PC-3 (cell line): ENCODE data around the gene RTN4RL1. TPM values are rescaled to one million over a fixed set of nuclear protein-coding genes. Genes with fewer than 3 reads are reported as not detected.
"Not testable (repeated sequence)": the region's sequence is repeated elsewhere in the genome, so short reads cannot be mapped to it uniquely, and the experiment has no call there.

Experiments
- ATAC-seq: fragments of 200-7000 bp; cut with Tn5 transposase; 2 replicates; pipeline ENCODE4 v1.9.1; 2020; ENCODE audit warnings: mild to moderate bottlenecking, moderate library complexity
- BruUV-seq: library from RNA; stranded (reverse); fragments of 400-500 nt; replicated peaks from 2 replicates; lab custom pipeline; 2021; lab: Mats Ljungman, UMichigan
- CTCF ChIA-PET: fragments of 300-600 bp; sonication (Branson Sonifier 250); formaldehyde crosslinking; loops from one replicate; lab custom pipeline; 2022; ENCODE audit warnings: antibody characterized with exemption; lab: Charles Lee
- POLR2A ChIA-PET: fragments of 300-600 bp; sonication (Branson Sonifier 250); formaldehyde crosslinking; loops from one replicate; lab custom pipeline; 2022; ENCODE audit warnings: antibody characterized with exemption; ENCODE audit not compliant: unreplicated experiment; lab: Charles Lee
- DNase-seq: peaks from one replicate; pipeline ENCODE4 v3.0.0-alpha.2; 2015
- H2AFZ ChIP-seq: fragments of 300-600 bp; sonication (generic); 2 replicates; pipeline ENCODE4 v1.6.0; 2016; ENCODE audit warnings: antibody characterized with exemption, low read length
- H3F3A ChIP-seq: fragments of 300-600 bp; sonication (generic); one replicate; pipeline ENCODE4 v1.6.0; 2017; ENCODE audit warnings: antibody characterized with exemption, low read length, control low read depth, mild to moderate bottlenecking; ENCODE audit not compliant: unreplicated experiment
- H3K27ac ChIP-seq: fragments of 300-600 bp; sonication (generic); 2 replicates; pipeline ENCODE4 v1.5.1; 2016; ENCODE audit warnings: mild to moderate bottlenecking, low read length
- H3K27me3 ChIP-seq: fragments of 300-600 bp; sonication (generic); 2 replicates; pipeline ENCODE4 v1.6.1; 2016; ENCODE audit warnings: low read length, mixed read lengths
- H3K36me3 ChIP-seq: fragments of 300-600 bp; sonication (generic); 2 replicates; pipeline ENCODE4 v1.6.1; 2016; ENCODE audit warnings: low read depth, mixed run types, low read length, mixed read lengths
- H3K4me1 ChIP-seq: fragments of 300-600 bp; sonication (generic); 2 replicates; pipeline ENCODE4 v1.5.1; 2016; ENCODE audit warnings: low read length; ENCODE audit not compliant: insufficient read depth
- H3K4me2 ChIP-seq: fragments of 300-600 bp; sonication (generic); 2 replicates; pipeline ENCODE4 v1.6.0; 2016; ENCODE audit warnings: low read length
- H3K4me3 ChIP-seq: fragments of 300-600 bp; sonication (generic); 2 replicates; pipeline ENCODE4 v1.5.1; 2016; ENCODE audit warnings: mild to moderate bottlenecking, low read length, mixed read lengths
- H3K79me2 ChIP-seq: fragments of 300-600 bp; sonication (generic); 2 replicates; pipeline ENCODE4 v1.6.1; 2017; ENCODE audit warnings: low read length, mixed read lengths
- H3K9ac ChIP-seq: fragments of 300-600 bp; sonication (generic); 2 replicates; pipeline ENCODE4 v1.6.0; 2016; ENCODE audit warnings: mild to moderate bottlenecking, low read length
- H3K9me2 ChIP-seq: fragments of 300-600 bp; sonication (generic); replicated peaks from 2 replicates; pipeline ENCODE4 v1.6.1; 2016; ENCODE audit warnings: mixed run types, low read length, mixed read lengths
- H3K9me3 ChIP-seq: fragments of 300-600 bp; sonication (generic); 2 replicates; pipeline ENCODE4 v1.6.1; 2016; ENCODE audit warnings: low read length, mixed read lengths
- H4K20me1 ChIP-seq: fragments of 300-600 bp; sonication (generic); 2 replicates; pipeline ENCODE4 v1.6.1; 2016; ENCODE audit warnings: low read length, mixed read lengths
- CTCF ChIP-seq: fragments of 300-600 bp; sonication (generic); conservative IDR thresholded peaks from 2 replicates; pipeline ENCODE4 v1.5.1; 2017; ENCODE audit warnings: antibody characterized with exemption, low read depth, mild to moderate bottlenecking, low read length
- EZH2 ChIP-seq: fragments of 300-600 bp; sonication (generic); IDR thresholded peaks from one replicate; pipeline ENCODE4 v1.6.1; 2017; ENCODE audit warnings: antibody characterized with exemption, mild to moderate bottlenecking, low read length; ENCODE audit not compliant: unreplicated experiment
- EZH2phosphoT487 ChIP-seq: fragments of 300-600 bp; sonication (generic); IDR thresholded peaks from 2 replicates; pipeline ENCODE4 v1.6.1; 2018; ENCODE audit warnings: mild to moderate bottlenecking, antibody characterized with exemption, low read length, borderline replicate concordance
- intact Hi-C: fragments of 100-400 bp; cut with micrococcal nuclease; formaldehyde crosslinking; loops from 2 replicates; pipeline ENCODE4 v1.9.0; 2023
- total RNA-seq: library from RNA; depleted of rRNA; stranded (reverse); fragments of >200 nt; gene quantifications from 2 replicates; pipeline ENCODE4 v1.2.3, GENCODE V29; 2014

Gene RTN4RL1
- total RNA-seq, 1 experiment from 2014 or later, result 6.9 TPM

GRCh38 chr17:2015314-2015713 lies 9.8 kb downstream of the RTN4RL1 start:
- H3K9ac ChIP-seq, result no peak overlapping the region
- intact Hi-C loops, result no loop called here
- no peaks in the 10 kb centered on the region for H3K27me3 ChIP-seq
- H3K9me2 ChIP-seq, result no peaks in the 10 kb centered on the region
- H3F3A ChIP-seq, result no peaks in the 10 kb centered on the region
- H3K27ac ChIP-seq, result no peak overlapping the region
- BruUV-seq, result no TSS peak
- H2AFZ ChIP-seq, result no peak overlapping the region
- ChIA-PET CTCF (no interaction called here), POLR2A (no interaction called here)
- H3K4me1 ChIP-seq, result peaks cover 20% of the 10 kb centered on the region
- DNase-seq (no peak), ATAC-seq (no peak)
- H4K20me1 ChIP-seq, result no peaks in the 10 kb centered on the region
- H3K4me3 ChIP-seq, result no peak overlapping the region
- H3K79me2 ChIP-seq, result peaks cover 28% of the 10 kb centered on the region
- TF ChIP-seq EZH2phosphoT487 (no peak), EZH2 (no peak), CTCF (no peak)
- H3K36me3 ChIP-seq, result no peaks in the 10 kb centered on the region
- H3K9me3 ChIP-seq, result no peaks in the 10 kb centered on the region
- no peak overlapping the region for H3K4me2 ChIP-seq

- no peaks in the 10 kb centered on the region for H3K9me2 ChIP-seq
- H3K9ac ChIP-seq, result no peak overlapping the region
- no peak overlapping the region for H3K4me3 ChIP-seq
- no TSS peak for BruUV-seq
- H3K4me1 ChIP-seq, result peaks cover 21% of the 10 kb centered on the region
- ATAC-seq, result no peak
- DNase-seq, result no peak
- POLR2A ChIA-PET, result no interaction called here
- intact Hi-C loops, result no loop called here
- H3K9me3 ChIP-seq, result no peaks in the 10 kb centered on the region
- no peaks in the 10 kb centered on the region for H4K20me1 ChIP-seq
- no peak overlapping the region for H2AFZ ChIP-seq
- H3F3A ChIP-seq, result no peaks in the 10 kb centered on the region
- CTCF ChIA-PET, result no interaction called here
- TF ChIP-seq EZH2phosphoT487 (no peak), EZH2 (no peak), CTCF (no peak)
- peaks cover 26% of the 10 kb centered on the region for H3K79me2 ChIP-seq
- H3K36me3 ChIP-seq, result no peaks in the 10 kb centered on the region
- H3K4me2 ChIP-seq, result no peak overlapping the region
- H3K27ac ChIP-seq, result no peak overlapping the region
- no peaks in the 10 kb centered on the region for H3K27me3 ChIP-seq
Observed at GRCh38 chr17:2013994-2014317, 11.2 kb downstream of the RTN4RL1 start.

GRCh38 chr17:2013220-2013993 lies 11.7 kb downstream of the RTN4RL1 start:
- H3K9ac ChIP-seq, ATAC-seq, H3K9me2 ChIP-seq, H3K27ac ChIP-seq, POLR2A ChIA-PET, H3K9me3 ChIP-seq, BruUV-seq, CTCF ChIA-PET, H3K27me3 ChIP-seq, H3K36me3 ChIP-seq, H3F3A ChIP-seq, H3K4me2 ChIP-seq, intact Hi-C loops, H4K20me1 ChIP-seq, DNase-seq, H3K4me3 ChIP-seq, H2AFZ ChIP-seq: not testable (repeated sequence)
- Histone ChIP-seq H3K4me1 (peaks cover 26% of the 10 kb centered on the region), H3K79me2 (peaks cover 23% of the 10 kb centered on the region)
